A673 (cell line): Measurements from ENCODE around the gene BHLHE23. TPM values are rescaled to one million over a fixed set of nuclear protein-coding genes. Genes with fewer than 3 reads are reported as not detected.

Source experiments
- BruUV-seq: library from RNA; stranded (reverse); fragments of 400-500 nt; replicated peaks from 2 replicates; lab custom pipeline; 2021; lab: Mats Ljungman, UMichigan
- CTCF ChIA-PET: fragments of 300-600 bp; sonication (Branson Sonifier 250); formaldehyde crosslinking; loops from one replicate; lab custom pipeline; 2022; ENCODE audit warnings: antibody characterized with exemption; lab: Charles Lee
- POLR2A ChIA-PET: fragments of 300-600 bp; sonication (Branson Sonifier 250); formaldehyde crosslinking; loops from one replicate; lab custom pipeline; 2022; ENCODE audit warnings: antibody characterized with exemption; ENCODE audit not compliant: low non-redundant PET; lab: Charles Lee
- DNase-seq: peaks from one replicate; pipeline ENCODE4 v3.0.0-alpha.2; 2015; ENCODE audit warnings: low spot score
- H3K27ac ChIP-seq: fragments of 200-600 bp; sonication (generic); 2 replicates; pipeline ENCODE4 v1.5.1; 2016; ENCODE audit warnings: mixed run types, low read depth, mild to moderate bottlenecking, mixed read lengths, antibody characterized with exemption, low read length; ENCODE audit not compliant: poor library complexity, severe bottlenecking
- H3K27me3 ChIP-seq: fragments of 200-600 bp; sonication (generic); replicated peaks from 2 replicates; pipeline ENCODE4 v1.6.1; 2017; ENCODE audit warnings: mixed run types, low read depth, mild to moderate bottlenecking, mixed read lengths, antibody characterized with exemption, low read length; ENCODE audit not compliant: insufficient read depth, poor library complexity
- H3K36me3 ChIP-seq: fragments of 200-600 bp; sonication (generic); 2 replicates; pipeline ENCODE4 v1.6.1; 2016; ENCODE audit warnings: mixed run types, mild to moderate bottlenecking, mixed read lengths, antibody characterized with exemption, low read length; ENCODE audit not compliant: insufficient read depth, poor library complexity, severe bottlenecking
- H3K4me1 ChIP-seq: fragments of 200-600 bp; sonication (generic); 2 replicates; pipeline ENCODE4 v1.6.1; 2017; ENCODE audit warnings: mixed run types, mild to moderate bottlenecking, mixed read lengths, antibody characterized with exemption, low read length; ENCODE audit not compliant: insufficient read depth, poor library complexity, severe bottlenecking
- H3K4me3 ChIP-seq: fragments of 200-600 bp; sonication (generic); 2 replicates; pipeline ENCODE4 v1.5.1; 2016; ENCODE audit warnings: low read depth, mixed run types, mild to moderate bottlenecking, mixed read lengths, low read length; ENCODE audit not compliant: poor library complexity, severe bottlenecking
- H3K9me3 ChIP-seq: fragments of 200-600 bp; sonication (generic); 2 replicates; pipeline ENCODE4 v1.6.1; 2016; ENCODE audit warnings: mixed run types, low read depth, mild to moderate bottlenecking, mixed read lengths, antibody characterized with exemption, low read length; ENCODE audit not compliant: poor library complexity, severe bottlenecking
- CTCF ChIP-seq: fragments of 300-800, 200-600 bp; sonication (generic); conservative IDR thresholded peaks from 2 replicates; pipeline ENCODE4 v1.5.1; 2017; ENCODE audit warnings: low read depth, mild to moderate bottlenecking, antibody characterized with exemption, low read length, moderate library complexity, mixed read lengths
- EZH2 ChIP-seq: fragments of 200-600 bp; sonication (generic); IDR thresholded peaks from 2 replicates; pipeline ENCODE4 v1.6.1; 2017; ENCODE audit warnings: borderline replicate concordance, low read depth, mild to moderate bottlenecking, mixed read lengths, antibody characterized with exemption, low read length; ENCODE audit not compliant: poor library complexity, severe bottlenecking
- intact Hi-C: fragments of 100-400 bp; cut with micrococcal nuclease; formaldehyde crosslinking; loops from one replicate; pipeline ENCODE4 v1.10.0; 2022; ENCODE audit not compliant: unreplicated experiment
- total RNA-seq: library from RNA; stranded (reverse); gene quantifications from 2 replicates; pipeline ENCODE4 v1.2.3, GENCODE V29; 2021

The BHLHE23 gene
- total RNA-seq, 1 experiment from 2014 or later, result not detected

GRCh38 chr20:63015147-63015661 is 8.4 kb upstream of the BHLHE23 start:
- Histone ChIP-seq H3K4me3 (no peak overlapping the region), H3K27me3 (peaks cover 46% of the 10 kb centered on the region), H3K4me1 (no peaks in the 10 kb centered on the region), H3K9me3 (peaks cover 10% of the 10 kb centered on the region), H3K27ac (no peak overlapping the region), H3K36me3 (no peaks in the 10 kb centered on the region)
- no TSS peak for BruUV-seq
- no peak for DNase-seq
- TF ChIP-seq EZH2 (no peak), CTCF (no peak)
- POLR2A ChIA-PET, result no interaction called here
- CTCF ChIA-PET, result no interaction called here
- intact Hi-C loops, result no loop called here

DNA sequence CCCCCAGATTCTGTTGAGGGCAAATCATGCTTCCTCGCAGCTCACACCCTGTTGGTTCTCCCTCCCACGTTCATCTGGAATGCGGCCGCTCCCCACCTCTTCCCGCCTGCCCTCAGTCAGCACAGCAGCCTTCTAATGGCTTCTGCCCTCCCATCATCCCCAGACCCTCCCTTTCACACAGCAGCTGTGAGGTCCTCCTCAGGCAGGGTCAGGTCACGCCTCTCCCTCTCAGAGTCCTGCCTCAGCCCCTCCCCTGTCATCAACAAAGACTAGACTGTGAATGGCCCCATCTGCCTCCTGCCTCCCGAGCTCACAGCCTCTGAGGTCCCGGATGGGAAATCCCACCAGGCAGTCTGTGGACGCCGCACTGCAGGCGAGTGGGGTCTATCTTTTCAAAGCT is 7.9 kb upstream of the BHLHE23 start:
- H3K36me3 ChIP-seq, result no peaks in the 10 kb centered on the region
- peaks cover 10% of the 10 kb centered on the region for H3K9me3 ChIP-seq
- H3K27me3 ChIP-seq, result peaks cover 51% of the 10 kb centered on the region
- H3K4me1 ChIP-seq, result no peaks in the 10 kb centered on the region
- H3K27ac ChIP-seq, result no peak overlapping the region
- TF ChIP-seq CTCF, result no peak
- no peak for TF ChIP-seq EZH2
- POLR2A ChIA-PET, result no interaction called here
- BruUV-seq, result no TSS peak
- H3K4me3 ChIP-seq, result no peak overlapping the region
- CTCF ChIA-PET, result no interaction called here
- intact Hi-C loops, result no loop called here
- DNase-seq, result no peak

- Histone ChIP-seq H3K27me3 (peaks cover 54% of the 10 kb centered on the region), H3K9me3 (peaks cover 10% of the 10 kb centered on the region), H3K4me1 (peaks cover under 1% of the 10 kb centered on the region), H3K36me3 (no peaks in the 10 kb centered on the region), H3K27ac (no peak overlapping the region), H3K4me3 (no peak overlapping the region)
- no peak for TF ChIP-seq CTCF
- TF ChIP-seq EZH2, result no peak
- intact Hi-C loops, result no loop called here
- POLR2A ChIA-PET, result no interaction called here
- CTCF ChIA-PET, result no interaction called here
- no peak for DNase-seq
- no TSS peak for BruUV-seq
Measured at GRCh38 chr20:63014287-63014686, 7.5 kb upstream of the BHLHE23 start.
